Measurements from ENCODE around the gene ZSCAN9. TPM values are rescaled to one million over a fixed set of nuclear protein-coding genes. Genes with fewer than 3 reads are reported as not detected.

ZSCAN9 gene
- total and polyA plus RNA-seq, 2 of the 13 experiments (the other 11 are each of a cell fraction or from before 2014, with no cell fraction given): 14.6 to 17.8 TPM

DNA sequence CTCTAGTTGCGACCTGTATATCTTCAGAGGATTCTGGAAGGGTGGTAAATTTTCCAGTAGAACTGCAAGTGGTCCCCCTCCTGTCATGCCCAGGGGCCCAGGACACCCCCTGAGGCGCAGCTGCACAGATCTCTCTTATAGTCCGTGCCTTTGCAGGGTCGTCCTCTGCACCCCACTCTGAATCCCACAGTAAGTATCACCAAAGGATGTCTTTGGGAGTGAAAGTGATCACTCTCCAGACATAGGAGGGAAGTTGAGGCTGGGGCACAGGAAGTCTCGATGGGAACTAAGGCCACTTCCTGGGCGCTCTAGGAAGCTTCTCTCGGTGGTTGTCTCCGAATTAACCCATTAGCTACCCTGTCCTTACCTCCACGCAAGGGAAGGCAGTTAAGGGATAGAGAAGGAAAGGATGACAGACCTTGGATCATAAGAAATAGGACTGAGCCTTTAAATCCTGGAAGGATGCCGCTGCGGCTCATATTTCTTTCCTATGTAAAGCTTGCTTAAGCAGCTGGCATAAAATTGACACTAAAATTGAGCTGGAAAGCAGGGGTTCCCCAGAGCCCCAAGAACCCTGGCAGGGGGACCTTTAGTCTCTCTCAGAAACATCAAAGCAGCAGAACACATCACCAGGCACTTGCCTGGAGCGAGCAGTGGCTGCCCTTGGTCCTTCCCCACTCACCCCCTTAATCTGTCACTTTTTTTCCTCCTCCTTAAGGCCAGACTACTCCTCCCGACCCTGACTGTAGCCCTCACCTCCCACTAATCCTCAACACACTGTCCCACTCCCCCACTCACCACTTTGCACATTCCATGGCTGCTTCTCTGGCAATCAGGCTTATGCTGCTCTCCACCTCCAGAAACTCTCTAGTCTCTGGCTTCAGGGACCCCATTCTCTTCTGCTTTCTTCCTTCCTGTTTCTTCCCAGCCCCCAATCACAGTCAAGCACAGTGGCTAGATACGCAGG is 27.2 kb downstream of the ZSCAN9 start, which contains the start of gene ZKSCAN4 (continued):
- TF ChIP-seq ZFP90 (CRISPR knock-in tag; IDR thresholded peaks at IDR 0.05; ENCODE audit: borderline replicate concordance) (peak; percentile 80; the same call in 1 of the 2 replicates), ZNF318 (CRISPR knock-in tag; IDR thresholded peaks at IDR 0.05) (no peak), SRSF1 (optimal IDR thresholded peaks at IDR 0.05; ENCODE audit: low read depth, low read length) (no peak), ZNF30 (CRISPR knock-in tag; IDR thresholded peaks at IDR 0.05) (no peak; the same call in 1 of the 2 replicates), ZNF33B (CRISPR knock-in tag; IDR thresholded peaks at IDR 0.05) (no peak), ZNF569 (CRISPR knock-in tag; IDR thresholded peaks at IDR 0.05; ENCODE audit: borderline replicate concordance) (no peak), ZNF558 (CRISPR knock-in tag; IDR thresholded peaks at IDR 0.05; ENCODE audit: borderline replicate concordance) (peak; percentile 29; the same call in 1 of the 2 replicates), SIN3A (IDR thresholded peaks at IDR 0.05; ENCODE audit: borderline replicate concordance, low read depth, low read length) (peak; percentile 91), RFXAP (CRISPR knock-in tag; IDR thresholded peaks at IDR 0.05; ENCODE audit: borderline replicate concordance) (0 out of 2 replicates have a peak, but pooled peaks have one; percentile 40), GLI4 (CRISPR knock-in tag; IDR thresholded peaks at IDR 0.05; ENCODE audit: borderline replicate concordance) (no peak), KAT7 (CRISPR knock-in tag; IDR thresholded peaks at IDR 0.05; ENCODE audit: borderline replicate concordance) (peak; percentile 85), ZNF180 (CRISPR knock-in tag; IDR thresholded peaks at IDR 0.05; ENCODE audit: borderline replicate concordance, low read depth) (0 out of 2 replicates have a peak, but pooled peaks have one; percentile 33), GMEB1 (CRISPR knock-in tag; IDR thresholded peaks at IDR 0.05; ENCODE audit: borderline replicate concordance) (peak; percentile 58; the same call in 1 of the 2 replicates), HNRNPH1 (optimal IDR thresholded peaks at IDR 0.05; ENCODE audit: low read depth, low read length) (no peak)
- TF ChIP-seq, protein P1, sequence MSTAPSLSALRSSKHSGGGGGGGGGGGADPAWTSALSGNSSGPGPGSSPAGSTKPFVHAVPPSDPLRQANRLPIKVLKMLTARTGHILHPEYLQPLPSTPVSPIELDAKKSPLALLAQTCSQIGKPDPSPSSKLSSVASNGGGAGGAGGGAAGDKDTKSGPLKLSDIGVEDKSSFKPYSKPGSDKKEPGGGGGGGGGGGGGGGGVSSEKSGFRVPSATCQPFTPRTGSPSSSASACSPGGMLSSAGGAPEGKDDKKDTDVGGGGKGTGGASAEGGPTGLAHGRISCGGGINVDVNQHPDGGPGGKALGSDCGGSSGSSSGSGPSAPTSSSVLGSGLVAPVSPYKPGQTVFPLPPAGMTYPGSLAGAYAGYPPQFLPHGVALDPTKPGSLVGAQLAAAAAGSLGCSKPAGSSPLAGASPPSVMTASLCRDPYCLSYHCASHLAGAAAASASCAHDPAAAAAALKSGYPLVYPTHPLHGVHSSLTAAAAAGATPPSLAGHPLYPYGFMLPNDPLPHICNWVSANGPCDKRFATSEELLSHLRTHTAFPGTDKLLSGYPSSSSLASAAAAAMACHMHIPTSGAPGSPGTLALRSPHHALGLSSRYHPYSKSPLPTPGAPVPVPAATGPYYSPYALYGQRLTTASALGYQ (CRISPR knock-in tag; IDR thresholded peaks at IDR 0.05): peak; percentile 23; the same call in 1 of the 2 replicates
